IMR-90 (cell line): ENCODE results near the gene ROM1. TPM values are rescaled to one million over a fixed set of nuclear protein-coding genes. Genes with fewer than 3 reads are reported as not detected.

ENCODE experiments used
- ATAC-seq: fragments of 200-7000 bp; cut with Tn5 transposase; 2 replicates; pipeline ENCODE4 v1.9.1; 2020; ENCODE audit warnings: low read depth, mild to moderate bottlenecking, moderate library complexity
- BruUV-seq: library from RNA; stranded (reverse); fragments of 400-500 nt; replicated peaks from 2 replicates; lab custom pipeline; 2021; lab: Mats Ljungman, UMichigan
- CTCF ChIA-PET: fragments of 300-600 bp; formaldehyde crosslinking; extraction: SDS; loops from one replicate; lab custom pipeline; 2021; ENCODE audit warnings: antibody characterized with exemption; lab: Yijun Ruan, JAX
- POLR2A ChIA-PET: fragments of 300-600 bp; sonication (Branson Sonifier 250); formaldehyde crosslinking; loops from one replicate; lab custom pipeline; 2022; ENCODE audit warnings: antibody characterized with exemption; ENCODE audit not compliant: unreplicated experiment; lab: Charles Lee
- DNase-seq: peaks from one replicate; pipeline ENCODE4 v3.0.0; 2013
- H2AFZ ChIP-seq: replicated peaks from 2 replicates; pipeline ENCODE3; 2013; ENCODE audit warnings: low read length, mild to moderate bottlenecking; ENCODE audit not compliant: poor library complexity
- H2AK5ac ChIP-seq: 2 replicates; pipeline ENCODE4 v1.6.1; 2013; ENCODE audit warnings: low read depth, low read length, inconsistent platforms
- H2AK9ac ChIP-seq: replicated peaks from 2 replicates; pipeline ENCODE3; 2013; ENCODE audit warnings: mild to moderate bottlenecking, low read depth, low read length, moderate library complexity; ENCODE audit not compliant: poor library complexity
- H2BK120ac ChIP-seq: 2 replicates; pipeline ENCODE4 v1.6.1; 2013; ENCODE audit warnings: low read depth, low read length, inconsistent platforms
- H2BK15ac ChIP-seq: 3 replicates; pipeline ENCODE4 v1.6.1; 2013; ENCODE audit warnings: low read depth, low read length, inconsistent platforms
- H2BK20ac ChIP-seq: 2 replicates; pipeline ENCODE4 v1.6.1; 2013; ENCODE audit warnings: low read depth, mild to moderate bottlenecking, inconsistent platforms, low read length, moderate library complexity
- H2BK5ac ChIP-seq: 2 replicates; pipeline ENCODE4 v1.6.1; 2013; ENCODE audit warnings: mild to moderate bottlenecking, low read depth, low read length, inconsistent platforms; ENCODE audit not compliant: poor library complexity, severe bottlenecking
- H3K14ac ChIP-seq: replicated peaks from 2 replicates; pipeline ENCODE4 v1.6.1; 2013; ENCODE audit warnings: low read depth, low read length, inconsistent platforms
- H3K18ac ChIP-seq: 2 replicates; pipeline ENCODE4 v1.6.1; 2013; ENCODE audit warnings: low read depth, low read length, control low read depth
- H3K23ac ChIP-seq: 2 replicates; pipeline ENCODE4 v1.6.1; 2013; ENCODE audit warnings: low read depth, low read length, inconsistent platforms
- H3K27ac ChIP-seq: 2 replicates; pipeline ENCODE4 v1.5.1; 2013; ENCODE audit warnings: mild to moderate bottlenecking, control low read depth, low read length; ENCODE audit not compliant: insufficient read depth
- H3K27me3 ChIP-seq: 2 replicates; pipeline ENCODE4 v1.6.1; 2013; ENCODE audit warnings: low read length; ENCODE audit not compliant: control insufficient read depth, insufficient read depth
- H3K36me3 ChIP-seq: 2 replicates; pipeline ENCODE4 v1.6.1; 2013; ENCODE audit warnings: low read length, mixed read lengths; ENCODE audit not compliant: control insufficient read depth, insufficient read depth
- H3K4ac ChIP-seq: 2 replicates; pipeline ENCODE4 v1.6.1; 2013; ENCODE audit warnings: low read depth, low read length, inconsistent platforms
- H3K4me1 ChIP-seq: 2 replicates; pipeline ENCODE4 v1.6.1; 2013; ENCODE audit warnings: low read length, mixed read lengths; ENCODE audit not compliant: control insufficient read depth, insufficient read depth
- H3K4me2 ChIP-seq: 2 replicates; pipeline ENCODE4 v1.6.1; 2013; ENCODE audit warnings: low read depth, mild to moderate bottlenecking, control low read depth, low read length, moderate library complexity
- H3K4me3 ChIP-seq: 2 replicates; pipeline ENCODE4 v1.5.1; 2013; ENCODE audit warnings: low read depth, mild to moderate bottlenecking, control low read depth, low read length, moderate library complexity; ENCODE audit not compliant: insufficient read depth
- H3K56ac ChIP-seq: 2 replicates; pipeline ENCODE4 v1.6.1; 2013; ENCODE audit warnings: low read length, inconsistent platforms; ENCODE audit not compliant: insufficient read depth; ENCODE audit errors: extremely low read depth
- H3K79me1 ChIP-seq, 2 experiments: 2 replicates each; pipeline ENCODE4 v1.6.1; 2013; ENCODE audit warnings: low read length in 2 of 2, inconsistent platforms in 1 of 2, low read depth in 1 of 2
- H3K9ac ChIP-seq: 2 replicates; pipeline ENCODE4 v1.6.1; 2013; ENCODE audit warnings: low read depth, low read length, control low read depth
- H3K9me1 ChIP-seq: 2 replicates; pipeline ENCODE4 v1.6.1; 2013; ENCODE audit warnings: low read length, inconsistent platforms; ENCODE audit not compliant: insufficient read depth
- H3K9me3 ChIP-seq: 2 replicates; pipeline ENCODE4 v1.6.1; 2013; ENCODE audit warnings: low read length; ENCODE audit not compliant: control insufficient read depth, insufficient read depth
- H4K20me1 ChIP-seq: 2 replicates; pipeline ENCODE4 v1.6.1; 2013; ENCODE audit warnings: low read length, inconsistent platforms; ENCODE audit not compliant: insufficient read depth
- H4K5ac ChIP-seq: 2 replicates; pipeline ENCODE4 v1.6.1; 2013; ENCODE audit warnings: mild to moderate bottlenecking, low read depth, low read length, control low read depth
- H4K8ac ChIP-seq, 2 experiments: 2 replicates each; pipeline ENCODE4 v1.6.1; 2013; ENCODE audit warnings: low read depth in 2 of 2, low read length in 2 of 2, control low read depth in 1 of 2, inconsistent platforms in 1 of 2
- H4K91ac ChIP-seq: 2 replicates; pipeline ENCODE4 v1.6.1; 2013; ENCODE audit warnings: low read depth, low read length, inconsistent platforms; ENCODE audit not compliant: insufficient read depth
- RAD21 ChIP-seq: IDR thresholded peaks from 2 replicates; pipeline ENCODE4 v1.6.1; 2012; ENCODE audit warnings: low read length, improper control_type of control experiment
- RCOR1 ChIP-seq: IDR thresholded peaks from 2 replicates; pipeline ENCODE4 v1.6.1; 2012; ENCODE audit warnings: mild to moderate bottlenecking, low read length, improper control_type of control experiment; ENCODE audit not compliant: insufficient replicate concordance
- WGBS, 2 experiments: methylation state at CpG; one replicate each; pipeline versions ENCODE4 v1.1.5 to v1.1.7; 2013; ENCODE audit warnings: missing lambda C conversion rate in 2 of 2; ENCODE audit not compliant: insufficient read length in 1 of 2; ENCODE audit errors: extremely low coverage in 2 of 2; 5-methylcytosine and 5-hydroxymethylcytosine counted together
- dilution Hi-C: fragments of 300-500 bp; cut with HindIII; formaldehyde crosslinking; loops from one replicate; pipeline ENCODE4 v1.14.3; 2018; ENCODE audit warnings: low sequenced_read_pairs; ENCODE audit not compliant: unreplicated experiment
- in situ Hi-C: fragments of 300-500 bp; cut with MboI; formaldehyde crosslinking; loops from 3 replicates; pipeline ENCODE4 v1.14.3; 2019; ENCODE audit warnings: low sequenced_read_pairs, inconsistent platforms, mixed read lengths
- intact Hi-C: fragments of 100-400 bp; cut with micrococcal nuclease; formaldehyde crosslinking; loops from 2 replicates; pipeline ENCODE4 v1.10.0; 2022
- polyA plus RNA-seq, 3 experiments: library from polyadenylated mRNA; depleted of rRNA; stranded (reverse); fragments of >200 nt; gene quantifications; 2 replicates each; pipeline ENCODE4 v1.2.3, GENCODE V29; 2012; ENCODE audit warnings: low replicate concordance in 1 of 3
- total RNA-seq: library from RNA; depleted of rRNA; stranded (reverse); fragments of >200 nt; gene quantifications from 2 replicates; pipeline ENCODE4 v1.2.3, GENCODE V29; 2012

Gene ROM1
- total and polyA plus RNA-seq, 2 of the 4 experiments (the other 2 are of a cell fraction), result 2.2 to 2.5 TPM

DNA sequence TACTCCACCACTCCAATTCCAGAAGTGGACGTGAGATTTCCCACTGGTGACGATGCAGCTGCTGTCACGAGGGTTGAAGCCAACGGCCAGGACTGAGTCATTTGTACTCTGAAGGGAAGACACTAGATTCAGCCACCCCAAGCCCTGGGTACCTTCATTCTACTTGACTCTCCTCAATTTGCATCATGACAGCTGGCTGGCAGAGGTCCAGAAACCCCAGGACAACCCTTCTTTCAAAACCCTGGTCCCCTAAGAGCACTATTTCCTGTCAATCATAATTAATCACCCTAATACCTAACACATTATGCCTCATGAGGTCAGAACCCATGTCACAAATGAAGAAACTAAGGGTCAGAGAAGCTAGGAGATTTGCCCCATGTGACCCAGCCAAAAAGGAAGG is 5.3 kb upstream of the ROM1 start:
- Histone ChIP-seq H3K18ac (no peak overlapping the region), H3K4me2 (no peak overlapping the region), H3K23ac (no peak overlapping the region), H4K8ac (no peak overlapping the region), H3K9me1 (peaks cover 5% of the 10 kb centered on the region), H3K14ac (no peak overlapping the region), H3K79me1 (peaks cover 14 to 30% of the 10 kb centered on the region in 2 experiments; a peak in 3 of 4 replicates), H4K5ac (no peak overlapping the region), H3K4me1 (peaks cover 7% of the 10 kb centered on the region), H3K27me3 (no peaks in the 10 kb centered on the region), H2BK120ac (no peak overlapping the region), H3K56ac (no peak overlapping the region), H4K20me1 (no peaks in the 10 kb centered on the region; the same call in 1 of the 2 replicates), H2AK5ac (no peak overlapping the region), H2AK9ac (no peak overlapping the region), H2BK20ac (no peak overlapping the region), H2BK5ac (no peak overlapping the region), H3K4ac (no peak overlapping the region), H3K9ac (no peak overlapping the region), H4K91ac (no peak overlapping the region), H2AFZ (no peak overlapping the region), H3K9me3 (no peaks in the 10 kb centered on the region), H3K27ac (no peak overlapping the region), H3K36me3 (peaks cover 35% of the 10 kb centered on the region), H2BK15ac (no peak overlapping the region), H3K4me3 (no peak overlapping the region)
- POLR2A ChIA-PET, result no interaction called here
- DNase-seq (no peak), ATAC-seq (no peak)
- TF ChIP-seq RAD21 (no peak), RCOR1 (no peak)
- in situ Hi-C loops, result no loop called here
- WGBS, 2 experiments, result 70% methylated on average over 4 of the region's 4 CpGs; no CpG with 5 or more reads in 1 of the 2 experiments
- dilution Hi-C loops, result no loop called here
- intact Hi-C loops, result no loop called here
- CTCF ChIA-PET, result no interaction called here
- no TSS peak for BruUV-seq
